K562 (cell line): Measurements from ENCODE around the gene SLC24A1. TPM values are rescaled to one million over a fixed set of nuclear protein-coding genes. Genes with fewer than 3 reads are reported as not detected.

ENCODE experiments used
- C11orf30 ChIP-seq: fragments of 450-650 bp; IDR thresholded peaks from 2 replicates; pipeline ENCODE4 v1.6.1; 2016; ENCODE audit warnings: low read depth, mild to moderate bottlenecking
- CHD4 ChIP-seq: fragments of 200-600 bp; sonication (generic); IDR thresholded peaks from 3 replicates; pipeline ENCODE4 v1.6.1; 2012; ENCODE audit warnings: low read depth, mild to moderate bottlenecking, mixed read lengths, low read length, inconsistent platforms; ENCODE audit not compliant: insufficient read depth, insufficient replicate concordance, poor library complexity, severe bottlenecking
- CREBBP ChIP-seq: IDR thresholded peaks from one replicate; pipeline ENCODE4 v1.6.1; 2012; ENCODE audit warnings: low read depth, mild to moderate bottlenecking, control low read depth, inconsistent platforms, low read length
- E2F5 ChIP-seq: sonication (generic); formaldehyde crosslinking; IDR thresholded peaks from 2 replicates; pipeline ENCODE4 v1.8.0; 2022; ENCODE audit warnings: mild to moderate bottlenecking, missing genetic modification reagents
- ELF2 ChIP-seq: fragments of 250-450 bp; sonication (Bioruptor Pico); IDR thresholded peaks from 2 replicates; pipeline ENCODE4 v1.5.0; 2021; ENCODE audit warnings: mild to moderate bottlenecking
- ELK3 ChIP-seq: fragments of 450-650 bp; formaldehyde crosslinking; IDR thresholded peaks from 2 replicates; pipeline ENCODE4 v1.4.0; 2020; ENCODE audit warnings: mild to moderate bottlenecking
- FOXA1 ChIP-seq: fragments of 450-650 bp; IDR thresholded peaks from 2 replicates; pipeline ENCODE4 v1.6.1; 2016; ENCODE audit warnings: mild to moderate bottlenecking, borderline replicate concordance
- KLF13 ChIP-seq: fragments of 450-650 bp; IDR thresholded peaks from 2 replicates; pipeline ENCODE4 v1.6.1; 2016; ENCODE audit warnings: missing genetic modification characterization, low read depth, mild to moderate bottlenecking, missing compliant biosample characterization, moderate library complexity, borderline replicate concordance
- PHB2 ChIP-seq: fragments of 450-650 bp; IDR thresholded peaks from 2 replicates; pipeline ENCODE4 v1.6.1; 2017; ENCODE audit warnings: low read depth
- PKNOX1 ChIP-seq: fragments of 450-650 bp; IDR thresholded peaks from 2 replicates; pipeline ENCODE4 v1.6.1; 2016
- RAD21 ChIP-seq, 2 experiments: fragments of 250-450 bp in 1 of 2; fragments of 450-650 bp in 1 of 2; sonication (Bioruptor Pico) in 1 of 2; formaldehyde crosslinking in 1 of 2; IDR thresholded peaks in 1 of 2; conservative IDR thresholded peaks in 1 of 2; 2 replicates each; pipeline versions ENCODE4 v1.4.0 to v1.8.0; 2020 to 2022; ENCODE audit warnings: mild to moderate bottlenecking in 2 of 2, moderate library complexity in 1 of 2
- RBM22 ChIP-seq: fragments of 200-400 bp; formaldehyde crosslinking; IDR thresholded peaks from 2 replicates; pipeline ENCODE4 v1.6.1; 2018; ENCODE audit warnings: low read length, low read depth; ENCODE audit not compliant: poor library complexity, severe bottlenecking
- REST ChIP-seq, 2 experiments: fragments of 450-650 bp; formaldehyde crosslinking in 1 of 2; IDR thresholded peaks; 2 replicates each; pipeline versions ENCODE4 v1.4.0 to v1.6.1; 2014 to 2020; ENCODE audit warnings: mild to moderate bottlenecking in 2 of 2, borderline replicate concordance in 1 of 2, low read depth in 1 of 2
- TEAD2 ChIP-seq: fragments of 450-650 bp; IDR thresholded peaks from 2 replicates; pipeline ENCODE4 v1.6.1; 2016; ENCODE audit warnings: missing genetic modification characterization, control low read depth, missing compliant biosample characterization
- ZC3H8 ChIP-seq: fragments of 450-650 bp; IDR thresholded peaks from 2 replicates; pipeline ENCODE4 v1.6.1; 2017
- polyA plus RNA-seq, 8 experiments: library from polyadenylated mRNA; depleted of rRNA in 4 of 8; stranded (reverse) in 5 of 8; unstranded in 3 of 8; fragments of >200 nt; fragmentation: Nextera tagmentation in 2 of 8; fragmentation: Illumina TruSeq in 1 of 8; extraction: Ambion mirVana in 2 of 8; extraction: Trizol in 1 of 8; gene quantifications; 2 replicates each; pipeline versions ENCODE4 v1.2.1 to v1.2.3, GENCODE V29; 2011 to 2014; ENCODE audit warnings: inconsistent platforms in 1 of 8, missing spikeins in 1 of 8
- total RNA-seq, 7 experiments: library from RNA; depleted of rRNA in 6 of 7; stranded (reverse); fragments of >200 nt in 6 of 7; fragmentation: Illumina TruSeq in 2 of 7; extraction: Trizol in 2 of 7; gene quantifications; 2 replicates each; pipeline versions ENCODE4 v1.2.1 to v1.2.3, GENCODE V29; 2011 to 2021; ENCODE audit warnings: low replicate concordance in 1 of 7

The SLC24A1 gene
- total and polyA plus RNA-seq, 9 of the 15 experiments (the other 6 are each of a cell fraction or from before 2014, with no cell fraction given) = 3.1 to 8.2 (median 5.5) TPM

- TF ChIP-seq PKNOX1 (peak; percentile 25; the same call in 1 of the 2 replicates), FOXA1 (no peak), CREBBP (no peak), C11orf30 (peak; percentile 98), ZC3H8 (0 out of 2 replicates have a peak, but pooled peaks have one; percentile 32), KLF13 (tag) (peak; percentile 88; the same call in 1 of the 2 replicates), CHD4 (no peak), E2F5 (CRISPR knock-in tag) (no peak), REST (IDR thresholded peaks at IDR 0.05; ENCODE audit: borderline replicate concordance) (peak; percentile 65; the same call in 1 of the 2 replicates), REST (CRISPR knock-in tag; IDR thresholded peaks at IDR 0.05; ENCODE audit: low read depth) (no peak; the same call in none of the 2 replicates), TEAD2 (tag) (no peak), PHB2 (peak; percentile 48; the same call in 1 of the 2 replicates), ELF2 (CRISPR knock-in tag) (peak; percentile 84), RBM22 (peak; percentile 88), ELK3 (CRISPR knock-in tag) (no peak), RAD21 (CRISPR knock-in tag; conservative IDR thresholded peaks at IDR 0.05 in 1 of 2, IDR thresholded peaks at IDR 0.05 in 1 of 2) (peak in 1 of 2 experiments; percentile 80)
These were observed 10.6 kb upstream of the SLC24A1 start, which contains the start of gene INTS14 (continued) for GRCh38 chr15:65610871-65611718.
